GM18498 (cell line): Measurements from ENCODE around the gene STRAP.
"Not testable (repeated sequence)": the region's sequence is repeated elsewhere in the genome, so short reads cannot be mapped to it uniquely, and the experiment has no call there.

Experiments
- ATAC-seq: cut with Tn5 transposase; IDR thresholded peaks from one replicate; pipeline ENCODE4 v1.9.1; 2021; ENCODE audit warnings: mild to moderate bottlenecking, moderate library complexity; ENCODE audit not compliant: unreplicated experiment

The STRAP gene

DNA sequence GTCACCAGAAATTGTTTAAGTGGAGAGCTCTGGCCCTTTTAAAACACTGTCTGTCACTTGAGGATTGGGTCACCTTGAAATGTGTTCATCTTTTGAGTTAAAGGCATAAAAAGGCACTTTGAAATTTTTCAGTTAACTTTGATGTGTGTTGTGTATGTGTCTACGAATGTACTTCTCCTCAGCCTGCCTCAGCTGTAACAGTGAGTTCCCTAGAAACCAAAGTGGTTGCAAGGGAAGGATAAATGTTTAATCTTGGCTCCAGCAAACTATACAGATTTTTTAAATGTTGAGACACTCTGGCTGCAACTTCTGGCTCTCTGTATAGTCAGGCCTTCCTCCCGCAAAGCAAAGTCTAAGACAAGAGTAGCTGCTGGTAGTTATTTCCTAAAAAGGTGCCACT, 37.2 kb downstream of the STRAP start:
- no peak for ATAC-seq

GRCh38 chr12:15924956-15925355, 42.8 kb downstream of the STRAP start:
- no peak for ATAC-seq

GRCh38 chr12:15928346-15928745, 46.2 kb downstream of the STRAP start:
- ATAC-seq, result no peak

- ATAC-seq, result no peak
These were observed 46.8 kb downstream of the STRAP start for GRCh38 chr12:15928870-15929571.

DNA sequence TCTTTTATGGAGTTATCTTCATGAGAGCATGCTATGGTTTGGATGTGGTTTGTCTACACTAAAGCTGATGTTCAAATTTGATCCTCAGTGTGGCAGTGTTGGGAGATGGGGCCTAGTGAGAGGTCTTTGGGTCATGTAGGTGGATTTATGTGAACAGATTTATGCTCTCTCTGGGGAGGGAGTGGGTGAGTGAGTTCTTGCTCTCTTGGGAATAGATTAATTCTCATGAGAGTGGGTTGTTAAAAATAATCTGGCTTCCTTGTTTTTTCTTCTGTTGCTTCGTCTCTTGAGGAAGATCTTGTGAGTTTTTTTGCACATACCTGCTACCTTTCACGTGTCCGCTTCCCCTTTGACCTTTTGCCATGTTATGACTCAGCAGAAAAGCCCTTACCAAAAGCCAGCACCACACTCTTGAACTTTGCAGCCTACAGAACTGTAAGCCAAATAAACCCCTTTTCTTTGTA, 49.4 kb downstream of the STRAP start:
- peak; percentile 69 for ATAC-seq

DNA sequence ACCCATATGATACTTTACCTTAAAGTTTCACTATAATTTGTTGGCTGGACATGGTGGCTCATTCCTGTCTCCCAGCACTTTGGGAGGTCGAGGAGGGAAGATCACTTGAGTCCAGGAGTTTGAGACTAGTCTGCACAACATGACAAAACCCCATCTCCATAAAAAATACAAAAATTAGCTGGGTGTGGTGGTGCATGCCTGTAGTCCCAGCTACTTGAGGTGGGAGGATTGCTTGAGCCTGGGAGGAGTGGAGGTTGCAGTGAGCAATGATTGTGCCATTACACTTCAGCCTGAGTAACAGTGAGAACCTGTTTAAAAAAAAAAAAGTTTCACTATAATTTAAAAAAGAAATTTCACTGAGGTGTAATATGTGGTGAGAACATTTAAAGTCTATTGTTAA, 50.1 kb downstream of the STRAP start:
- ATAC-seq, result no peak

GRCh38 chr12:15932971-15933370, 50.8 kb downstream of the STRAP start:
- no peak for ATAC-seq

GRCh38 chr12:15933751-15934150, 51.6 kb downstream of the STRAP start:
- no peak for ATAC-seq

DNA sequence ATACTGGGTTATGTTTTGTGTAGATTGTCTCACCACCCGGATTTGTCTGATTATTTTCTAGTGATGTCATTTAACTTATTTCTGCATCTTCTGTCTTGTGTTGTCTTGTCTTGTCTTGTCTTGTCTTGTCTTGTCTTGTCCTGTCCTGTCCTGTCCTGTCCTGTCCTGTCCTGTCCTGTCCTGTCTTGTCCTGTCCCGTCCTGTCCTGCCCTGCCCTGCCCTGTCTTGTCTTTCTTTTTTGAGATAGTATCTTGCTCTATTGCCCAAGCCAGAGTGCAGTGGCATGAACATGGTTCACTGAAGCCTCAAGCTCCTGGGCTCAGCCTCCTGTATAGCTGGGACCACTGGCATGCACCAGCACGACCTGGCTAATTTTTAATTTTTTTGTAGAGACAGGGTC, 54.6 kb downstream of the STRAP start:
- ATAC-seq, result no peak

DNA sequence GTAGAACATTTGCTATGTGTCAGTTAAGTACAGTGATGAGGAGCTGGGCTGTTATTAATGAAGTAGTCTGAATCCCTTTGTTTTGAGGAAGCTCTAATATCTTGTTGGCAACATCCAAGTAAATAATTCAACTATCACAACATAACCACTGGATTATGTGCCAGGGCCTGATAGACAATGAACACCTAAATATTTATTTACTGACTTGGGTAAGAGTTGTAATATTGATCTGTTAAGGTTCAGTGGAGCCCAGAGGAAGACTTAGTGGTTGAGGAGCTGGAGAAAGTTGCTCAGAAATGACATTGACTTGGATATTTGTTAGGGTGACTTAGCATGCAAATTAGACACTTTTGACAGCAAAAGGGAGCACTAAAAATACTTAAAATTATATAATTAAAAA, 55.7 kb downstream of the STRAP start:
- ATAC-seq, result no peak

DNA sequence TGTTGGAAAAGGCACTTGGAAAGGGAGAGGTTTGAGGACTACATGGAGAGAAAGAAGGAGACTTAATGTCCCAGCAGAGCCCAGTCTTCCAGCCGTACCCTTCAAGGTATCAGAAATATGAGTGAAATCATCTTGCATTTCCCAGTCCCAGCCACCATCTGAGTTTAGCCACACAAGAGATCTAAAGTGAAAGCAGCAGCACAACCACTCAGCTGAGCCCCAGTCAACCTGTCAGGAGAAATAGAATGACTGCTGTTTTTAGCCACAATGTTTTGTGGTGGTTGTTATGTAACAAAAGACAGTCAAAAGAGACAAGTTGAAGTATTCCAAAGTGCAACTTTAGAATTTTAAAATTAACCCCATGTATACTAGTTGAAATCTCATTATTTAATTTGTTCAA, 56.9 kb downstream of the STRAP start:
- no peak for ATAC-seq

GRCh38 chr12:15942475-15942874, 60.3 kb downstream of the STRAP start:
- ATAC-seq, result no peak

DNA sequence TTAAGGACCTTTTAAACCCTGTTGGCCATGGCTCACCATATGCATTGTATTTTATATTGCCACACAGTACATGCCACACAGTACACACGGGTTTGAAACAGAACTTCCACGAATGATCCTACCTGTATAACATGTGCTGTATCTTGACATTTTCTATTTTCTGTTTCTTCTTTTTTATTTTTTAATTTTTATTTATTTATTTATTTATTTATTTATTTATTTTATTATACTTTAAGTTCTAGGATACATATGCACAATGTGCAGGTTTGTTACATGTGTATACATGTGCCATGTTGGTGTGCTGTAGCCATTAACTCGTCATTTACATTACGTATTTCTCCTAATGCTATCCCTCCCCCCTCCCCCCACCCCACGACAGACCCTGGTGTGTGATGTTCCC, 61.3 kb downstream of the STRAP start:
- ATAC-seq, result not testable (repeated sequence)

DNA sequence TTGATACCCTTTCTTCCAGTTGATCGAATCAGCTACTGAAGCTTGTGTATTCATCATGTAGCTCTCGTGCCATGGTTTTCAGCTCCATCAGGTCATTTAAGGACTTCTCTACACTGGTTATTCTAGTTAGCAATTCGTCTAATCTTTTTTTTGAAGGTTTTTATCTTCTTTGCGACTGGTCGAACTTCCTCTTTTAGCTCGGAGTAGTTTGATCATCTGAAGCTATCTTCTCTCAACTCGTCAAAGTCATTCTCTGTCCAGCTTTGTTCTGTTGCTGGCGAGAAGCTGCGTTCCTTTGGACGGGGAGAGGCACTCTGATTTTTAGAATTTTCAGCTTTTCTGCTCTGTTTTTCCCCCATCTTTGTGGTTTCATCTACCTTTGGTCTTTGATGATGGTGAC, 66.3 kb downstream of the STRAP start:
- ATAC-seq, result not testable (repeated sequence)
